HK-2 (cell line): ENCODE measurements around the gene PGAM2.
A peak's percentile ranks its signal among the peaks of the same experiment; 100 is the strongest.

Source experiments
- DNase-seq: peaks from one replicate; pipeline ENCODE4 v3.0.0-alpha.2; 2018; ENCODE audit not compliant: unreplicated experiment

PGAM2 gene

GRCh38 chr7:44083796-44084195 is 18.4 kb upstream of the PGAM2 start:
- no peak for DNase-seq

- DNase-seq, result peak; percentile 99
Observed at GRCh38 chr7:44082541-44083207, 17.3 kb upstream of the PGAM2 start.

DNA sequence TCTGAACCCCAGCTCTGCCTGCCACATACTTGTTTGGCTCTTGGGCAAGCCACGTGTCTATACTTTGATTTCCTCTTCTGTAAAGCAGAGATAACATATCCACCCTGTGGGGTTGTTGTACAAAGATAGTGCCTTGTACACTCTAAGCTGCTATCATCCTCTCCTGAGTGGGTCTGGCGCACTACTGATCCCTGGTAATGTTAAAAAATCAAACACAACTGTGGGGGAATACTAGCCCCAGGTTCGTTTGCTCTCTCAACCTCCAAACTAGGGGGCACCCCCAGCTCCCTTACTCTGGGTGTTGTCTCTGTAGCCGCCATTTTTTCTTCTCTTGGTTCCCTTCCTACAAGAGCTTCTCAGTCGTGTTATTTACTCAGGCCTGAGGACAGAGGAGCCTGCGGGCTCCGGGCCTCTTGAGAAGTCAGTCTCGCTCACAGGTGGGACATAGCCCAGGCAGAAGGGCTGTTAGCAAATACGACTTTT is 15.9 kb upstream of the PGAM2 start:
- no peak for DNase-seq

DNA sequence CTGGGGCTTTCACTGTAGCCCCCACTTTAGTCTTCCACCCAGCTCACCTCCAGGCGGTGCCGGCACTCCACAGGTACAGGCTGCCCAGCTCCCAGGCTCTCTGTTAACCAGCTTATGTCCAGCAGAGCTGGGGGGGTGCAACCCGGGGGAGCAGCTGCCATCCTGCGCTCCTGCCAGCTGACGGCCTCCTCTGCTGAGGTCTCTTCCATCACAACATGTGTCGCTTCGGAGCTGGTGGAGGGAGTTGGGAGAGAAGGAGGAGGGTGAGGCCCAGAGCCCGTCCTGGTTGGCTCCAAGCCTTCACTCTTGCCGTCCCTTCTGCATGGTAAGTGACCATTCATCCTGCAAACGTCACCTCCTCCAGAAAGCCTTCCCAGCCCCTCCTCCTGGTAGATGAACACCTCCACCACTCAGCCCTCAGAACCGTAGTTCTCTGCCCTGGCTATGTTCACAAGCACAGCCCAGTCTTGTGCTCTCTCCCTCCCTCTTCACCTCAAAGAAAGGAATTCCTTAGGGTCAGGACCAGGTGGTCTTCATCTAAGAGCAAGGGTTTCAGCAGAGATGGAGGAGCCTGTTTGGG is 15.4 kb upstream of the PGAM2 start:
- no peak for DNase-seq

GRCh38 chr7:44080118-44080517 is 14.8 kb upstream of the PGAM2 start:
- no peak for DNase-seq

- DNase-seq, result no peak
Observed at GRCh38 chr7:44079331-44080021, 14.1 kb upstream of the PGAM2 start.

DNA sequence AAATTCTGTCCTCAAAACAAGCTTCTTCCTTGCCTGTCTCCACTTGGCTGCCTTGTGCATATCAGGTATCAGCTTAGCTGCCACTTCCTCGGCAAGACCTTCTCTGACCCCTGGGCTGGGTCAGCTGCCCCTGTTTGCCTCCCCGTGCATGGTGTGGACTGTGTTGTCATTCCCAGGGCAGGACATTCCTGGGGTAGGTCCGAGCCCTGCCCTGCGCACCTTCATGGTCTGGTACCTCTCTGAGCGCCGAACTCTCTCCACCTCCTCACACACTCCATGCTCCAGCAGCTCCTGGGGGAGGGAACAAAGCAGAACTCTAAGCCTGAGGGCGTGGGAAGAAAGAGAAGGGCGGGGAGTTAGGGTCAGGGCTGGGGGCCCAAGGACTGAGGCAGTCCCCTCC is 13.2 kb upstream of the PGAM2 start:
- DNase-seq, result peak; percentile 71

GRCh38 chr7:44077681-44078091 is 12.3 kb upstream of the PGAM2 start:
- no peak for DNase-seq

- DNase-seq, result no peak
Observed at GRCh38 chr7:44077061-44077460, 11.7 kb upstream of the PGAM2 start.

DNA sequence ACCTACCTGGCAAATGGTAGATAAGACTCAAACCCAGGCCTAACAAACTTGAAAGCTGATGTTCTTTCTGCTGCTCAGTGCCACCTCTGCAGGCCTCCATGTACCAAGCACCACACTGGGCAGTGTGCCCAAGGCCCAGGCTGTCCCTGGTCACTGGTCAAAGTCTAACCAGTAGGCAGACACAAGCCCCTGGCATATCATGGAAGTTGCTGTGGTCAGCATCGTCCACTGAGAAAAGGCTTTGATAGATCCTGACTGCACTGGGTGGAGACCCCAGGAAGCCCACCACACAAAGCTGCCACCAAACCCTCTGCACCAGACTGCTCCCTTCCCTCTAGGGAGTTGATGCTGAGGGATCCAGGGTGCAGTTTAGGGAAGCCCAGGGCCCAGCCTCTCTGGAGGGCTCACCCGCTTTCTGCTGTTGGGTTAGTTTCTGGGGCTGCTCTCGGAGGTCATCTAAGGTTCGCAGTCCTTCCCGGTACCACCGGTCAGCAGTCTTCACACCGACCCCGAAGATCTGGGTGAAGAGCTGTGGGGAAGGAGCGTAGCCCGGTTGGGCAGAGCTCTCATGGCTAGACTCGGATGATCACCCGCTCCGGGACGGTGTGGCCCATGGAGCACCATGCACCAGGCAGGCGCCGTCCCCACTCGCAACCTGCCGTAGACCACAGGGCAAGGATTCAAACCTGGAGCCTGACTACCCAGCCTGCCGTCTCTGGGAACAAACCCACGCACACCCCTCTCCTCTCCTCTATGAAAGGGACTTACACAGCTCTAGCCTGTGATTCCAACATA is 10.9 kb upstream of the PGAM2 start:
- no peak for DNase-seq

DNA sequence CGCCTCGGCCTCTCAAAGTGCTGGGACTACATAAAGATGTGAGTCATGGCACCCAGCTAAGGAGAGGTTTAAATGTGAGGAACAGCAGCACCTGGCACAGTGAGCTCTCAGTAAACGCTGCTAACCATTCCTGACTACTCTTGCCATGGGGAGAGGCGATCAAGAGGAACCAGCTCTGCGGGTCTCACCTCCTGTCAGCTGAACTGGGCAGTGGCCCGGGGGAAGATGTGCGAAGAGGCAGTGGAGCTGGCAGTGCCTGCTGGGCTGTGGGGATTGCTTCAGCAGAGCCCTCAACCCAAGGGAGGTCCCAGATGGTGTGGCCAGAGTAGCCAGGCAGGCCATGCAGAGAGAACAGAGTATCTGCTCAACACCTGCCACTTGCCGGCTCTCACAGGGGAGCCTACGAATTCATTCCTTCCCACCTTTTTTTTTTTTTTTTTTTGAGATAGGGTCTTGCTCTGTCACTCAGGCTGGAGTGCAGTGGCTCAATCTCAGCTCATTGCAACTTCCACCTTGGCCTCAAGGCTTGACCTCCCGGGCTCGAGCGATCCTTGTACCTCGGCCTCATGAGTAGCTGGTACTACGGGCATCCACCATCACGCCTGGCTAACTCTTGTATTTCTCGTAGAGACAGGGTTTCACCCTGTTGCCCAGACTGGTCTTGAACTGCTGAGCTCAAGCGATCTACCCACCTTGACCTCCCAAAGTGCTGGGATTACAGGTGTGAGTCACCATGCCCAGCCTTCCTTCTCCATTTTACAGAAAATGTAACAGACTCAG is 10.1 kb upstream of the PGAM2 start:
- no peak for DNase-seq

DNA sequence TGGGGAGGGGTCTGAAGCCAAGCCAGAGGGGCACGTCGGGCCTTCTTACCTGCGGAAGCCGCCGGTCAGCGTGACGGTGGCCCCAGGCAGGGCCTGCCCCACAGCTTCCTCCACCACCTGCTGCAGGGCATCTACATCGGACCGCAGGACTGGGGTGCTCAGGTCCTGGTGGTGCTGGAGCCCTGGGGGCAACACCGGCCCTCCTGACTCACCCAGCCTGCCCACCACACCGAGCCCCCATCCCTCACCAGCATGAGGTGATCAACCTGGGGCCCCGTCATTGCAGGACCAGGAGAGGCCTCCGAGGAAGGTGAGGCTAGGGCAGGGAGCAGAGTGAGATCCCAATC is 9.0 kb upstream of the PGAM2 start:
- no peak for DNase-seq

- DNase-seq, result no peak
Observed at GRCh38 chr7:44073664-44074348, 8.4 kb upstream of the PGAM2 start.

DNA sequence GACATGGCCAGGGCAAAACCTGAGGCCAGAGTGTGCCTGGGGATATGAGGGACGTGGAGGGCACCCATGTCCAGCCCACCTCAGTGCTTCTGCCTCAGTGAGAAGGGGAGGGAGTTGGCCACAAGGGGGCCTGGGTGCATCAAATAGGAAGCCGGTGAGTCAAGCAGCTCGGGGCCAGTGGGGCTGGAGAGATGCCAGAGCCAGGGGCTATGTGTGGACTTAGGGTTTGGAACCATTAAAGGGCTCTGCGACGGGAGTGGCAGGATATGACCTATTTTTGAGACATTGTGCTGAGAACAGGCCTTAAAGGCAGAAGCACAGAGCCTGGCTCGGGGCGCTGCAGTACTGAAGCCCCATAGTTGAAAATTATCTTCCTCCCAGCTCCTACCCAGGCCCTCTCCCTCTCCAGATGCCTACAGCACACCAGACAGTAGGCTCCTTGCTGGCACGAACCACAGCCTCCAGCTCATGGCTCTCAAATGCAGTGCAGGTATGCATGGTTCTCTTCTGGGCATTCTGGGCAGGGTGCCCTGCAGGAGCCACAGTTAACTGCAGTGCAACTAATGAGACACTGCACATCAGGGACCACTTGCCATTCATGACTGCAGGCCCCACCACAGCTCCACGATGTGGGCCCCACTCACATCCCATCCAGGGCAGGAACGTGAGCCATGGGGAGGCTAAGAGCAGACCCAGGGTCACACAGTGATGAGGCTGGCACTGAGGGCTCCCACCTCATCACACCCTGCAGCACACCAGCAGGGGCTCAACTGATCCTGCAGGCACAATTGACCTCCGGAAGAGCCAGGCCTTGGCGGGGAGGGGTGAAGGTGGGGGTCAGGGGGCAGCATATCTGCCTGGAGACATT is 7.2 kb upstream of the PGAM2 start:
- peak; percentile 87 for DNase-seq

DNA sequence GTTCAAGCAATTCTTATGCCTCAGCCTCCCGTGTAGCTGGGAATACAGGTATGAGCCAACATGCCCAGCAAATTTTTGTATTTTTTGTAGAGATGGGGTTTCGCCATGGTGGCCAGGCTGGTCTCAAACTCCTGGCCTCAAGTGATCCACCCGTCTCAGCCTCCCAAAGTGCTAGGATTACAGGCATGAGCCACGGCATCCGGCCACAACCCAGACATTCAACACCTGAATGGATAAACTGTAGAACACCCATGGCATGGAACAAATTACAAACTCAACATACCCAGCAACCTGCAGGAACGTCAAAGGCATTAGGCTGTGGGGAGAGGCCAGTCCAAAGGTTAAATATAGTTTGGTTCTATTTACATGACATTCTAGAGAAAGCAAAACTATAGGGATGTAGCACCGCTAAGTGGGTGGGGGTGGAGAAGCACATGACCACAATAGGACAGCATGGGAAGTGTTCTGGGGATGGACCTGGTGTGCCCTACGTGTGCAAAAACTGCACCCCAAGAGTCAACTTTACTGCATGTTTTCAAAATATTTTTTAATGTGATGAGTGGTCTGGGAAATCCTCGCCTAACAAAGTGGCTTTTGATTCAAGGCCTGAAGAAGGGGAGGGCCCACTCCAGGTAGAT is 6.5 kb upstream of the PGAM2 start:
- no peak for DNase-seq

GRCh38 chr7:44068054-44068453 is 2.7 kb upstream of the PGAM2 start:
- DNase-seq, result no peak

DNA sequence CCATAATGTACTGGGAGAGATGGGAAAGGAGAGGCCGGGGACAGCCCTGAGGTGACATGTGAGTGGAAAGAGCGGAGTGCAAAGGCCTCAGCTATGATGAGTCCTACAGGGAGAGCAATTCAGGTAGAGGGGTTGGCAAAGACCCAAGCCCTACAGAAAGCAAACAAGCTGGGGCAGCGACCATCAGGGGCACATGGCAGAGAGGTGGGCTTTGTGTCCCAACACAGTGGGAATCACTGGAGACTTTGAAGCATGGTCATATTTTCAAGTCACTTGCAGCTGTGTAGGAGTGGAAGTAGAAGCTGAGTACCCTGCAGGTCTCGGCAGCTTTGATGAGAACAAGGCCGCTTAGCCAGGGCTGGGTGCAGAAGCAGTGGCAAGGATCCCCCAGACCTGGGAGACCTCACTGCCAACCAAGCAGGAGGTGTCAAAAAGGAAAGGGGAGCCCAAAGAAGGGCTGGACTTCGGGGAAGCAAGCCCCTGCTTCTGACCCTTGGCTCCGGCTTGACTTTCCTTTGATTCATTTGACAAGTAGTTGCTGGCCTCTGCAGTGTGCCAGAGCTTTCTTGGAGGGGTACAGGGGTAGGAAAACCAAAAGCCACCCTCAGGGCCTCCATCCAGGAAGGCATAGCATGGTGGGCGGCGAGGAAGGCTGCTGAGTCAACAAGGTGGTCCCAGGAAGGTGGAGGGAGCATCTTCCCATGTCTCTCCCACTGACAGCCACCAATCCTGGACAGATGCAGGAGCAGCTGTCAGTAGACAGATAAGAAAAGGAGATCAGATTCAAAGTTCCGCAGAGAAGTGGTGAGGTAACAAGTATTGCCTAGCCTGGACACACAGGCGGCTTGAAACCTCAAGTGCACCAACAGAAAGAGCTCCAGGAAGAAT is 1.9 kb upstream of the PGAM2 start:
- no peak for DNase-seq

DNA sequence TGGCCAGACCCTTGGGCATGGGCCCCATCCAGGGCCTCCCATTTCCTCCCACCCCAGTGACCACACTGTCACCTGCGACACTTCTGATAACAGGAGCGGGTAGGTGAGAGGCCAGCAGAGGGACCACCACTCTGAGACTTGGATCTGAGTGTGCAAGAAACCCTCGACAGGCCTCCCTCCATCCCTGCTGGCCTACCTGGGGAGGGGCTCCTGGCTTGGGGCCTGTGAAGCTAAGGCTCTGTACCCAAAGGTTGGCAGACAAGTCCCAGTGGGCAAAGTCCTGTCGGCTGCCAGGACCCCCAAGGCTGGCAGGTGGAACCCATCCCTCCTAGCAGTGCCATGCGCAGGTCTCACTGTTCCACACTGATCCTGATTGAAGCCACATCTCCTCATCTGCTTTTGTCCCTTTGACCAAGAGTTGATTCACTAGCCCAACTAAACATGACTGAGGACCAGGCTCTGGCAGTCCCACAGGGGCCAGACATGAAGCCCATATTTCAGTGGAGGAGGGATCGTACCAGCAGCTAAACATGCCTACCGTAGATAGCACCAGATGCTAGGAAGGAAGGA is 1.2 kb upstream of the PGAM2 start:
- no peak for DNase-seq
